Gastroesophageal sphincter (tissue), 3 donors: Measurements from ENCODE around the gene SUSD3.

Source experiments
- EP300 ChIP-seq: sonication (generic); formaldehyde crosslinking; IDR thresholded peaks from one replicate; pipeline ENCODE4 v1.6.1; 2017; ENCODE audit warnings: antibody characterized with exemption, mild to moderate bottlenecking
- POLR2AphosphoS5 ChIP-seq: sonication (generic); formaldehyde crosslinking; IDR thresholded peaks from one replicate; pipeline ENCODE4 v1.6.1; 2017; ENCODE audit warnings: antibody characterized with exemption
- TF ChIP-seq, protein P1 (sequence below), 4 experiments: fragments of 200-600 bp in 2 of 4; fragments of 450-650 bp in 2 of 4; sonication (generic) in 1 of 4; IDR thresholded peaks; one replicate each; pipeline ENCODE4 v1.5.1; 2017 to 2019; ENCODE audit warnings: antibody characterized with exemption in 4 of 4, mild to moderate bottlenecking in 2 of 4, moderate library complexity in 2 of 4

DNA sequence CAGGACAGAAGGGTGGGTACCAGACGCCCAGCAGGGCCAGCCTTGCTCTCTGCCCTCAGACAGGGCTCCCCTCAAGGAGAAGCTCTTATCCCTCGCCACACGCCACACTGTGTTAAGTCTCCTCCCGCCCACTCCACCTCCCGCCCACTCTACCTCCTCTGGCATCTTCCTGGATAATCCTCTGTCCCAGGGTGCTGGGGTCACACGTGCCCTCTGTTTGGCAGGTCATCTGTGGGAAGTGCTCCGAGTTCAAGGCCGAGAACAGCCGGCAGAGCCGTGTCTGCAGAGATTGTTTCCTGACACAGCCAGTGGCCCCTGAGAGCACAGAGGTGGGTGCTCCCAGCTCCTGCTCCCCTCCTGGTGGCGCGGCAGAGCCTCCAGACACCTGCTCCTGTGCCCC lies 26.0 kb upstream of the SUSD3 start:
- TF ChIP-seq, protein P1, sequence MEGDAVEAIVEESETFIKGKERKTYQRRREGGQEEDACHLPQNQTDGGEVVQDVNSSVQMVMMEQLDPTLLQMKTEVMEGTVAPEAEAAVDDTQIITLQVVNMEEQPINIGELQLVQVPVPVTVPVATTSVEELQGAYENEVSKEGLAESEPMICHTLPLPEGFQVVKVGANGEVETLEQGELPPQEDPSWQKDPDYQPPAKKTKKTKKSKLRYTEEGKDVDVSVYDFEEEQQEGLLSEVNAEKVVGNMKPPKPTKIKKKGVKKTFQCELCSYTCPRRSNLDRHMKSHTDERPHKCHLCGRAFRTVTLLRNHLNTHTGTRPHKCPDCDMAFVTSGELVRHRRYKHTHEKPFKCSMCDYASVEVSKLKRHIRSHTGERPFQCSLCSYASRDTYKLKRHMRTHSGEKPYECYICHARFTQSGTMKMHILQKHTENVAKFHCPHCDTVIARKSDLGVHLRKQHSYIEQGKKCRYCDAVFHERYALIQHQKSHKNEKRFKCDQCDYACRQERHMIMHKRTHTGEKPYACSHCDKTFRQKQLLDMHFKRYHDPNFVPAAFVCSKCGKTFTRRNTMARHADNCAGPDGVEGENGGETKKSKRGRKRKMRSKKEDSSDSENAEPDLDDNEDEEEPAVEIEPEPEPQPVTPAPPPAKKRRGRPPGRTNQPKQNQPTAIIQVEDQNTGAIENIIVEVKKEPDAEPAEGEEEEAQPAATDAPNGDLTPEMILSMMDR (IDR thresholded peaks at IDR 0.05), result no peak
- TF ChIP-seq EP300 (no peak), POLR2AphosphoS5 (no peak)
